GM12878 (cell line): ENCODE results near the gene ADSS2. TPM values are rescaled to one million over a fixed set of nuclear protein-coding genes. Genes with fewer than 3 reads are reported as not detected.

Experiments
- BACH1 ChIP-seq: fragments of 450-650 bp; IDR thresholded peaks from 2 replicates; pipeline ENCODE4 v1.6.1; 2017; ENCODE audit warnings: mild to moderate bottlenecking, borderline replicate concordance
- CHD2 ChIP-seq: IDR thresholded peaks from 2 replicates; pipeline ENCODE4 v1.6.1; 2011; ENCODE audit warnings: low read depth, low read length, improper control_type of control experiment, borderline replicate concordance
- EZH2 ChIP-seq: IDR thresholded peaks from 2 replicates; pipeline ENCODE4 v1.6.1; 2012; ENCODE audit warnings: low read depth, mild to moderate bottlenecking, control low read depth, inconsistent platforms, low read length, borderline replicate concordance; ENCODE audit not compliant: control insufficient read depth
- FOXK2 ChIP-seq: fragments of 450-650 bp; IDR thresholded peaks from 2 replicates; pipeline ENCODE4 v1.6.1; 2017; ENCODE audit warnings: mild to moderate bottlenecking, moderate library complexity
- HCFC1 ChIP-seq: fragments of 150-350 bp; IDR thresholded peaks from 2 replicates; pipeline ENCODE4 v1.6.1; 2014; ENCODE audit warnings: low read length
- HDAC6 ChIP-seq: fragments of 200-600 bp; sonication (generic); IDR thresholded peaks from one replicate; pipeline ENCODE4 v1.8.0; 2017; ENCODE audit warnings: antibody characterized with exemption; ENCODE audit not compliant: unreplicated experiment
- IKZF1 ChIP-seq: fragments of 450-650 bp; conservative IDR thresholded peaks from 2 replicates; pipeline ENCODE4 v1.6.1; 2017; ENCODE audit warnings: antibody characterized with exemption, mild to moderate bottlenecking
- KLF5 ChIP-seq: fragments of 450-650 bp; IDR thresholded peaks from 2 replicates; pipeline ENCODE4 v1.6.1; 2014; ENCODE audit warnings: mild to moderate bottlenecking; ENCODE audit not compliant: partially characterized antibody
- MYC ChIP-seq: IDR thresholded peaks from 2 replicates; pipeline ENCODE4 v1.6.1; 2011; ENCODE audit warnings: mild to moderate bottlenecking, low read length, moderate library complexity, inconsistent platforms; ENCODE audit not compliant: insufficient read depth, insufficient replicate concordance, insufficient read length, severe bottlenecking
- NBN ChIP-seq: fragments of 450-650 bp; IDR thresholded peaks from 2 replicates; pipeline ENCODE4 v1.6.1; 2016
- SIN3A ChIP-seq: IDR thresholded peaks from 2 replicates; pipeline ENCODE4 v1.6.1; 2012; ENCODE audit warnings: low read depth, low read length, improper control_type of control experiment
- TAF1 ChIP-seq: IDR thresholded peaks from 2 replicates; pipeline ENCODE4 v1.6.1; 2011; ENCODE audit warnings: mild to moderate bottlenecking, low read depth, low read length, borderline replicate concordance
- ZZZ3 ChIP-seq: IDR thresholded peaks from 2 replicates; pipeline ENCODE4 v1.6.1; 2011; ENCODE audit warnings: low read depth; ENCODE audit not compliant: control insufficient read depth, insufficient read length
- polyA plus RNA-seq, 11 experiments: library from polyadenylated mRNA; depleted of rRNA in 4 of 11; unstranded in 6 of 11; stranded (reverse) in 5 of 11; fragments of >200 nt; fragmentation: Nextera tagmentation in 4 of 11; fragmentation: Illumina TruSeq in 1 of 11; extraction: Ambion mirVana in 4 of 11; extraction: Trizol in 1 of 11; gene quantifications; 1 replicate in 1 of 11; 2 replicates in 10 of 11; pipeline versions ENCODE4 v1.2.1 to v1.2.3, GENCODE V29; 2011 to 2016; ENCODE audit warnings: inconsistent platforms in 2 of 11, missing spikeins in 2 of 11, low read depth in 1 of 11
- total RNA-seq, 4 experiments: library from RNA; depleted of rRNA in 3 of 4; stranded (reverse); fragments of >200 nt in 3 of 4; fragmentation: Illumina TruSeq in 1 of 4; extraction: Trizol in 1 of 4; gene quantifications; 2 replicates each; pipeline versions ENCODE4 v1.2.1 to v1.2.3, GENCODE V29; 2013 to 2021
- TF ChIP-seq, protein P1 (sequence below): fragments of 450-650 bp; formaldehyde crosslinking; IDR thresholded peaks from 2 replicates; pipeline ENCODE4 v1.4.0; 2022; ENCODE audit warnings: mild to moderate bottlenecking, moderate library complexity
- TF ChIP-seq, protein P2 (sequence below): IDR thresholded peaks from 2 replicates; pipeline ENCODE4 v1.6.1; 2012; ENCODE audit warnings: low read depth, low read length, improper control_type of control experiment
- TF ChIP-seq, protein P3 (sequence below): IDR thresholded peaks from 2 replicates; pipeline ENCODE4 v1.6.1; 2011; ENCODE audit warnings: low read depth, low read length, improper control_type of control experiment, borderline replicate concordance
- TF ChIP-seq, protein P4 (sequence below): fragments of 450-650 bp; IDR thresholded peaks from 2 replicates; pipeline ENCODE4 v1.6.1; 2017; ENCODE audit warnings: mild to moderate bottlenecking, moderate library complexity

Gene ADSS2
- total and polyA plus RNA-seq, 10 of the 15 experiments (the other 5 are each of a cell fraction or from before 2014, with no cell fraction given) = 8.1 to 49.3 (median 40.6) TPM

DNA sequence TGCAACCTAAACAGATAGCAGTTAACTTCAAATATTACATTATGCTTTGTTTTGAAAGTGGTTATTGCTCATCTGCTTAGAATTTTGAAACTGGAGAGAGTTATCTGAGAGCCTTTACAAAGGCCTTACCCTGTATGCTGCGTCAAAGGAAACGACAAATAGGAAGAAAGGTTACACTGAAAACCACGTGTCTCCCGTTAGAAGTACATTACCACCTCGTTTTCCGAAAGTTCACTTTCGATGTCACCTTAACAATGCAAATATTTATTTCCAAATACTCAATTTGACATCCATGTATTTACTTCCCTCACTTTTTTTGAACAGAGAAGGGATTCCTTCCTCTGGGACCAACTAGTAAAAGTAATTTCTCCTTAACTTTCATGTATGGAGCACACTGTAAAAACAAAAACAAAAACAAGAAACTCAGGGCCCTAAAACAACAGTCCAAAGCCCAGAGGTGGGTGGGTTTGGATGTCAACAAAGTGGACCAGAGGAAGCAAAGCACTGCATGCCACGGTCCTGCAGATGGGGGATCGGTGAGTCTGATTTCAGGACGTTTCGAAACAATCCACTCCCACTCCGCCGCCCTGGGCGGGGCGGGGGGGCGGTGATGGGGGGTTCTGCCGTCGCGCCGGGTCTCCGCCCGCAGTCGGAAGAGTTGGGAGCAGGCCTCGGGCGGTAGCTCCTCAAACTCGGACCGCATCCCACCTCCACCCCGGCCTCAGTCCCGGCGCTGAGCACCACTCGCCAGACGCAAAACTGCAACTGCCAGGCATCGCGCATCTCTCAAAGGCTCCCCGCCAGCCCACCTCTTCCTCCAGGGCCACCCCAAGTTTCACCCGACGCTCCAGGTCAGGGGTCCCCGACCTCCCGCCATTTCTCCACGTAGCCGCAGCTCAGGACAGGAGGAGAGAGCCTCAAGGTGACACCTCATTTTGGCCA, 841 bp downstream of the ADSS2 start (continued):
- TF ChIP-seq, protein P1, sequence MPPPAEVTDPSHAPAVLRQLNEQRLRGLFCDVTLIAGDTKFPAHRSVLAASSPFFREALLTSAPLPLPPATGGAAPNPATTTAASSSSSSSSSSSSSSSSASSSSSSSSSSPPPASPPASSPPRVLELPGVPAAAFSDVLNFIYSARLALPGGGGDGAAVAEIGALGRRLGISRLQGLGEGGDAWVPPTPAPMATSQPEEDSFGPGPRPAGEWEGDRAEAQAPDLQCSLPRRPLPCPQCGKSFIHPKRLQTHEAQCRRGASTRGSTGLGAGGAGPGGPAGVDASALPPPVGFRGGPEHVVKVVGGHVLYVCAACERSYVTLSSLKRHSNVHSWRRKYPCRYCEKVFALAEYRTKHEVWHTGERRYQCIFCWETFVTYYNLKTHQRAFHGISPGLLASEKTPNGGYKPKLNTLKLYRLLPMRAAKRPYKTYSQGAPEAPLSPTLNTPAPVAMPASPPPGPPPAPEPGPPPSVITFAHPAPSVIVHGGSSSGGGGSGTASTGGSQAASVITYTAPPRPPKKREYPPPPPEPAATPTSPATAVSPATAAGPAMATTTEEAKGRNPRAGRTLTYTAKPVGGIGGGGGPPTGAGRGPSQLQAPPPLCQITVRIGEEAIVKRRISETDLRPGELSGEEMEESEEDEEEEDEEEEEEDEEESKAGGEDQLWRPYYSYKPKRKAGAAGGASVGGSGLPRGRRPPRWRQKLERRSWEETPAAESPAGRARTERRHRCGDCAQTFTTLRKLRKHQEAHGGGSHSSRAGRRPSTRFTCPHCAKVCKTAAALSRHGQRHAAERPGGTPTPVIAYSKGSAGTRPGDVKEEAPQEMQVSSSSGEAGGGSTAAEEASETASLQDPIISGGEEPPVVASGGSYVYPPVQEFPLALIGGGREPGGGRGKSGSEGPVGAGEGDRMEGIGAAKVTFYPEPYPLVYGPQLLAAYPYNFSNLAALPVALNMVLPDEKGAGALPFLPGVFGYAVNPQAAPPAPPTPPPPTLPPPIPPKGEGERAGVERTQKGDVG (CRISPR knock-in tag) = no peak
- TF ChIP-seq, protein P2, sequence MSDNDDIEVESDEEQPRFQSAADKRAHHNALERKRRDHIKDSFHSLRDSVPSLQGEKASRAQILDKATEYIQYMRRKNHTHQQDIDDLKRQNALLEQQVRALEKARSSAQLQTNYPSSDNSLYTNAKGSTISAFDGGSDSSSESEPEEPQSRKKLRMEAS = peak; percentile 31
- TF ChIP-seq BACH1 = no peak
- no peak for TF ChIP-seq FOXK2
- TF ChIP-seq MYC = no peak
- 0 out of 2 replicates have a peak, but pooled peaks have one; percentile 1 for TF ChIP-seq SIN3A
- TF ChIP-seq HDAC6 = no peak
- TF ChIP-seq CHD2 = no peak
- TF ChIP-seq, protein P3, sequence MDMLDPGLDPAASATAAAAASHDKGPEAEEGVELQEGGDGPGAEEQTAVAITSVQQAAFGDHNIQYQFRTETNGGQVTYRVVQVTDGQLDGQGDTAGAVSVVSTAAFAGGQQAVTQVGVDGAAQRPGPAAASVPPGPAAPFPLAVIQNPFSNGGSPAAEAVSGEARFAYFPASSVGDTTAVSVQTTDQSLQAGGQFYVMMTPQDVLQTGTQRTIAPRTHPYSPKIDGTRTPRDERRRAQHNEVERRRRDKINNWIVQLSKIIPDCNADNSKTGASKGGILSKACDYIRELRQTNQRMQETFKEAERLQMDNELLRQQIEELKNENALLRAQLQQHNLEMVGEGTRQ = peak; percentile 19; the same call in 1 of the 2 replicates
- no peak for TF ChIP-seq EZH2
- no peak for TF ChIP-seq ZZZ3
- TF ChIP-seq HCFC1 = no peak
- no peak for TF ChIP-seq NBN
- TF ChIP-seq, protein P4, sequence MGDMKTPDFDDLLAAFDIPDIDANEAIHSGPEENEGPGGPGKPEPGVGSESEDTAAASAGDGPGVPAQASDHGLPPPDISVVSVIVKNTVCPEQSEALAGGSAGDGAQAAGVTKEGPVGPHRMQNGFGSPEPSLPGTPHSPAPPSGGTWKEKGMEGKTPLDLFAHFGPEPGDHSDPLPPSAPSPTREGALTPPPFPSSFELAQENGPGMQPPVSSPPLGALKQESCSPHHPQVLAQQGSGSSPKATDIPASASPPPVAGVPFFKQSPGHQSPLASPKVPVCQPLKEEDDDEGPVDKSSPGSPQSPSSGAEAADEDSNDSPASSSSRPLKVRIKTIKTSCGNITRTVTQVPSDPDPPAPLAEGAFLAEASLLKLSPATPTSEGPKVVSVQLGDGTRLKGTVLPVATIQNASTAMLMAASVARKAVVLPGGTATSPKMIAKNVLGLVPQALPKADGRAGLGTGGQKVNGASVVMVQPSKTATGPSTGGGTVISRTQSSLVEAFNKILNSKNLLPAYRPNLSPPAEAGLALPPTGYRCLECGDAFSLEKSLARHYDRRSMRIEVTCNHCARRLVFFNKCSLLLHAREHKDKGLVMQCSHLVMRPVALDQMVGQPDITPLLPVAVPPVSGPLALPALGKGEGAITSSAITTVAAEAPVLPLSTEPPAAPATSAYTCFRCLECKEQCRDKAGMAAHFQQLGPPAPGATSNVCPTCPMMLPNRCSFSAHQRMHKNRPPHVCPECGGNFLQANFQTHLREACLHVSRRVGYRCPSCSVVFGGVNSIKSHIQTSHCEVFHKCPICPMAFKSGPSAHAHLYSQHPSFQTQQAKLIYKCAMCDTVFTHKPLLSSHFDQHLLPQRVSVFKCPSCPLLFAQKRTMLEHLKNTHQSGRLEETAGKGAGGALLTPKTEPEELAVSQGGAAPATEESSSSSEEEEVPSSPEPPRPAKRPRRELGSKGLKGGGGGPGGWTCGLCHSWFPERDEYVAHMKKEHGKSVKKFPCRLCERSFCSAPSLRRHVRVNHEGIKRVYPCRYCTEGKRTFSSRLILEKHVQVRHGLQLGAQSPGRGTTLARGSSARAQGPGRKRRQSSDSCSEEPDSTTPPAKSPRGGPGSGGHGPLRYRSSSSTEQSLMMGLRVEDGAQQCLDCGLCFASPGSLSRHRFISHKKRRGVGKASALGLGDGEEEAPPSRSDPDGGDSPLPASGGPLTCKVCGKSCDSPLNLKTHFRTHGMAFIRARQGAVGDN = peak; percentile 87
- peak; percentile 23; the same call in 1 of the 2 replicates for TF ChIP-seq TAF1
- no peak for TF ChIP-seq KLF5
- peak; percentile 54; the same call in 1 of the 2 replicates for TF ChIP-seq IKZF1
